Colonic mucosa (tissue), 4 donors: ENCODE results near the gene POLD4. TPM values are rescaled to one million over a fixed set of nuclear protein-coding genes. Genes with fewer than 3 reads are reported as not detected.

Experiments
- DNase-seq: peaks from one replicate; pipeline ENCODE4 v3.0.0-alpha.2; 2020
- H3K27ac ChIP-seq: fragments of 200-600 bp; one replicate; pipeline ENCODE4 v1.8.0; 2021
- H3K27me3 ChIP-seq: fragments of 200-600 bp; one replicate; pipeline ENCODE4 v1.8.0; 2021
- H3K36me3 ChIP-seq: fragments of 200-600 bp; one replicate; pipeline ENCODE4 v1.8.0; 2021
- H3K4me1 ChIP-seq: fragments of 200-600 bp; one replicate; pipeline ENCODE4 v1.8.0; 2021; ENCODE audit warnings: mild to moderate bottlenecking
- H3K4me3 ChIP-seq: fragments of 200-600 bp; one replicate; pipeline ENCODE4 v1.8.0; 2021
- H3K9ac ChIP-seq, 2 donors: one replicate each; pipeline ENCODE4 v1.7.0; 2013; ENCODE audit warnings: control low read depth in 2 of 2, low read depth in 2 of 2, low read length in 2 of 2
- H3K9me3 ChIP-seq: fragments of 200-600 bp; one replicate; pipeline ENCODE4 v1.8.0; 2021
- CTCF ChIP-seq: fragments of 200-600 bp; IDR thresholded peaks from one replicate; pipeline ENCODE4 v1.8.0; 2022; ENCODE audit warnings: antibody characterized with exemption, mild to moderate bottlenecking
- intact Hi-C: fragments of 100-400 bp; cut with DNase I; formaldehyde crosslinking; loops from one replicate; pipeline ENCODE4 v1.14.1; 2022
- total RNA-seq, 2 donors: library from RNA; stranded (reverse); fragmentation: NEBNext Ultra II Directional in 1 of 2; extraction: Animal tissue kit (Norgen Biotek cat#: 25700) in 1 of 2; gene quantifications; one replicate each; pipeline ENCODE4 v1.2.1, GENCODE V29; 2021
- donor health status: healthy.
- donor health status: DM: no; HTN: no; CAD: no.
- donor health status: DM: no; HTN: no; CAD: no.

Gene POLD4
- total RNA-seq, 2 donors from 2014 or later = 186 to 203 TPM

DNA sequence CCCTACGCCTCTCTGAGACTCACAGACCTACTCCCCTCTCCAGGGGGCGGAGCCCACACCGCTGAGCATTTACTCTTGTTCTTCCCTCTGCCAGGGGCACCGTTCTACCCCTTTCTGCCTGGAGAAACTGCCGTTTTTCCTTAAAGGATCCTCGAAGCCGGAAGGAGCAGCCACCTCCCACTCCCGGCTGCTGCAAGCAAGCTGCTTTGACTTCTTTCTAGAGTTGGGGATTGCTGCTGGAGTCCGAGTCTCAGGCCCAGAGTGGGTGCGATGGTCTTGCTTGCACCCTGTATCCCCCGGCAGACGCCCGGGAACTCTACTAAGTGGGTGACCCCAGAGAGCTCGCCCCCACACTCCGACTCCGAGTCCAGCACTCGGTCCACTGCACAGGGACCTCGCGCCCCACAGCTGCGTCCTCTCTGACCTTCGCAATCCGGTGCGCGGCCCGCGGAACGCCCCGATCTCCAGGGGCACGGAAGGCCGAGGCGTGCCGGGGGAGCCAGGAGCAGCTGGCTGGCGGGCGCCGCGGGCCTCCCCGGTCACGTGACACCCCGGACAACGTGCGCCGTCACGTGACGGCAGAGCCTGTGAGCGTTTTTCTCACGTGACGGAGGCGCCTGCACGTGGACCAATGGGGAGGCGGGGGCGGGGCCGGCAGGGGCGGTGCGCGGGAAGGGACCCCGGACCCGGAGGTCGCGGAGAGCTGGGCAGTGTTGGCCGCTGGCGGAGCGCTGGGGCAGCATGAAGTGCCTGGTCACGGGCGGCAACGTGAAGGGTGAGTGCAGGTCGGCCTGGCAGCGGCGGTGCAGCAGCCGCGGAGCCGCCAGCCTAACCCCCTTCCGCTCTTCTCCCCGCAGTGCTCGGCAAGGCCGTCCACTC is 38.2 kb upstream of the POLD4 start, which contains the start of gene RAD9A:
Gene RAD9A (plus strand): TSS at position 683 of the 879 bp plus-strand sequence. CDS start 59 bp downstream, at position 742.
- Histone ChIP-seq H3K9me3 (no peaks in the 10 kb centered on the region), H3K27me3 (no peaks in the 10 kb centered on the region), H3K27ac (peak within 1 kb of the TSS; percentile 81), H3K36me3 (no peaks in the 10 kb centered on the region), H3K9ac (peak within 1 kb of the TSS; percentile 91), H3K4me3 (peak within 1 kb of the TSS; percentile 81), H3K4me1 (peaks cover 5% of the 10 kb centered on the region)
- DNase-seq = peak; percentile 97
- TF ChIP-seq CTCF = no peak
- intact Hi-C loops = loop anchor here (5.0 kb wide), 1 partner anchor 116 kb away; the partner anchor contains the start of genes CDK2AP2 and PITPNM1

DNA sequence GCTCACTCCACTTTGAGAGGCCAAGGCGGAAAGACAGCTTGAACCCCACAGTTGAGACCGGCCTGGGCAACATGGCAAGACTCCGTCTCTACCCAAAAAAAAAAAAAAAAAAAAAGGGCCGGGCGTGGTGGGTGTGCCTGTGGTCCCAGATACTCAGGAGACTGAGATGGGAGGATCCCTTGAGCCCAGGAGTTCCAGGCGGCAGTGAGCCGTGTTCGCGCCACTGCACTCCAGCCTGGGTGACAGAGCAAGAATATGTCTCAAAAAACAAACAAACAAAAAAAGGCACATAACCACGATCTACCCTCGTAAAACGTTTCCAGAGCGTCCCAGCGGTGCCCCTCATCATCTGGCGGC is 37.6 kb upstream of the POLD4 start:
- Histone ChIP-seq H3K9me3 (no peaks in the 10 kb centered on the region), H3K4me3 (peak overlapping the region; percentile 81), H3K27me3 (no peaks in the 10 kb centered on the region), H3K4me1 (peaks cover 5% of the 10 kb centered on the region), H3K9ac (peak overlapping the region; percentile 81 to 91), H3K36me3 (no peaks in the 10 kb centered on the region), H3K27ac (peak overlapping the region; percentile 81)
- DNase-seq = no peak
- intact Hi-C loops = loop anchor here (5.0 kb wide), 1 partner anchor 116 kb away; the partner anchor contains the start of genes CDK2AP2 and PITPNM1
- no peak for TF ChIP-seq CTCF

GRCh38 chr11:67389477-67389876 is 36.1 kb upstream of the POLD4 start:
- peaks cover 5% of the 10 kb centered on the region for H3K4me1 ChIP-seq
- no peaks in the 10 kb centered on the region for H3K36me3 ChIP-seq
- H3K9ac ChIP-seq = peak overlapping the region in 1 of 2 donors; percentile 31
- no peaks in the 10 kb centered on the region for H3K27me3 ChIP-seq
- H3K9me3 ChIP-seq = no peaks in the 10 kb centered on the region
- intact Hi-C loops = no loop called here
- peak; percentile 83 for DNase-seq
- H3K4me3 ChIP-seq = no peak overlapping the region
- TF ChIP-seq CTCF = peak; percentile 37
- H3K27ac ChIP-seq = no peak overlapping the region

DNA sequence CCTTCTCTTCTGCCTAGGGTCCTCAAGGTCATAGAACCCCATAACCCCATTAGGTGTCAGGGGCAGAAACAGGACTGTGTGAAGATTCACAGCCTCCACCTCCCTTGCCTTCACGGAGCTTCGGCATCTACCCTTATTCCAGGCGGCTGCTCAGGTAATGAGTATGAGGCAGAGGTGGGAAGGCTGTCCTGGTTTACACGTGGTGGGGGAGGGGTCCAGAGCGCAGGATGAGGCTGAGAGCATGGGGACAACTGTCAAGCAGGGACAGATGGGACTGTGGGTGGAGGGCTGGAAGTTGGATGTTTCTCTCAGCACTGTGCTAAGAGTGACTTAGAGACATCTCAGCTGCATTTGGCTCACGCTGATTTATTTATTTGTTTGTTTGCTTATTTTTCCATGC is 34.2 kb upstream of the POLD4 start:
- Histone ChIP-seq H3K27me3 (no peaks in the 10 kb centered on the region), H3K9me3 (no peaks in the 10 kb centered on the region), H3K27ac (no peak overlapping the region), H3K36me3 (no peaks in the 10 kb centered on the region), H3K4me1 (peaks cover 2% of the 10 kb centered on the region), H3K4me3 (no peak overlapping the region), H3K9ac (no peak overlapping the region)
- DNase-seq = no peak
- no peak for TF ChIP-seq CTCF
- intact Hi-C loops = no loop called here

DNA sequence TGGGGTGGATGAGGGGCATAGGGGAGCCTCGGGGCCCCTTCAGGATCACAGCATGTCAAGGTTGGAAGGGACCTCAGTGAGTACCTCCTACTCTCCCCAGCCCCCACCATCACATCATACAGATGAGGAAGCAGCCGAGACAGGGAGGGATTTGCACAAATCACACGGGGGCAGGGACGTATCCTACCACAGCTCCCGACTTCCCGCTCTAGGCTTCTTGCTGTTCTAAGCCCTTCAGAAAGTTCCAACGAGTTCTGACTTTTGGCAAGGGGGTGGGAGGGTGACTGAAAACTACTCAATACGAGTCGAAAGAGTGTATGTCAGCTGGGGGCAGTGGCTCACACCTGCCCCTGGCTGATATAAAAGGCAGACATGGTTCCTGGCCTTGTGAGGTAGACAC is 33.7 kb upstream of the POLD4 start:
- intact Hi-C loops = no loop called here
- Histone ChIP-seq H3K9ac (peak overlapping the region in 1 of 2 donors; percentile 17), H3K27ac (no peak overlapping the region), H3K4me3 (no peak overlapping the region), H3K27me3 (no peaks in the 10 kb centered on the region), H3K4me1 (no peaks in the 10 kb centered on the region), H3K36me3 (no peaks in the 10 kb centered on the region), H3K9me3 (no peaks in the 10 kb centered on the region)
- TF ChIP-seq CTCF = no peak
- no peak for DNase-seq
